Esophagus muscularis mucosa (tissue), 4 donors: ENCODE measurements around the gene SLC16A13. TPM values are rescaled to one million over a fixed set of nuclear protein-coding genes. Genes with fewer than 3 reads are reported as not detected.
"Not testable (repeated sequence)": the region's sequence is repeated elsewhere in the genome, so short reads cannot be mapped to it uniquely, and the experiment has no call there.

Experiments
- DNase-seq: peaks from one replicate; pipeline ENCODE4 v3.0.0-alpha.2; 2017; ENCODE audit errors: extremely low spot score
- H3K27ac ChIP-seq, 4 donors: fragments of 200-600 bp; sonication (generic); replicated peaks in 1 of 4; 1 replicate in 3 of 4; 2 replicates in 1 of 4; pipeline ENCODE4 v1.5.1; 2016 to 2019; ENCODE audit warnings: mild to moderate bottlenecking in 1 of 4
- H3K27me3 ChIP-seq, 4 donors: fragments of 200-600 bp; sonication (generic); one replicate each; pipeline versions ENCODE4 v1.5.1 to v1.6.0; 2016 to 2019
- H3K36me3 ChIP-seq, 4 donors: fragments of 200-600 bp; sonication (generic); one replicate each; pipeline ENCODE4 v1.5.1; 2016 to 2019
- H3K4me1 ChIP-seq, 4 donors: fragments of 200-600 bp; sonication (generic); one replicate each; pipeline ENCODE4 v1.5.1; 2016 to 2019
- H3K4me3 ChIP-seq, 4 donors: fragments of 200-600 bp; sonication (generic); 1 replicate in 2 of 4; 2 replicates in 2 of 4; pipeline ENCODE4 v1.5.1; 2016 to 2019; ENCODE audit warnings: mild to moderate bottlenecking in 4 of 4, moderate library complexity in 1 of 4
- H3K9me3 ChIP-seq, 4 donors: fragments of 200-600 bp; sonication (generic); 1 replicate in 3 of 4; 2 replicates in 1 of 4; pipeline ENCODE4 v1.5.1; 2016 to 2019
- CTCF ChIP-seq, 3 experiments: fragments of 200-600 bp in 2 of 3; fragments of 450-650 bp in 1 of 3; sonication (generic) in 2 of 3; IDR thresholded peaks; one replicate each; pipeline ENCODE4 v1.5.1; 2017 to 2019; ENCODE audit warnings: antibody characterized with exemption in 3 of 3, mild to moderate bottlenecking in 2 of 3, moderate library complexity in 1 of 3
- EP300 ChIP-seq: sonication (generic); formaldehyde crosslinking; IDR thresholded peaks from one replicate; pipeline ENCODE4 v1.6.1; 2017; ENCODE audit warnings: antibody characterized with exemption
- POLR2A ChIP-seq: fragments of 450-650 bp; IDR thresholded peaks from one replicate; pipeline ENCODE4 v1.6.1; 2017; ENCODE audit warnings: antibody characterized with exemption, moderate library complexity, mild to moderate bottlenecking, low read depth
- POLR2AphosphoS5 ChIP-seq, 2 donors: sonication (generic); formaldehyde crosslinking; IDR thresholded peaks; one replicate each; pipeline ENCODE4 v1.6.1; 2017; ENCODE audit warnings: antibody characterized with exemption in 2 of 2
- WGBS: methylation state at CpG from one replicate; pipeline ENCODE4 v1.1.5; 2018; 5-methylcytosine and 5-hydroxymethylcytosine counted together
- intact Hi-C: fragments of 100-400 bp; cut with DNase I; formaldehyde crosslinking; loops from one replicate; pipeline ENCODE4 v1.15.1; 2023
- small RNA-seq, 3 donors: library from RNA; depleted of rRNA; stranded (forward); fragments of <200 nt; gene quantifications; one replicate each; pipeline ENCODE3, GENCODE V24; 2016
- total RNA-seq, 4 donors: library from RNA; depleted of rRNA; stranded (reverse); fragments of >200 nt; gene quantifications; one replicate each; pipeline versions ENCODE4 v1.1.0 to v1.2.1, GENCODE V29; 2016

SLC16A13 gene
- total RNA-seq, 4 donors from 2014 or later, result 0.19 to 1.2 (median 0.65) TPM

GRCh38 chr17:7083592-7083991, 47.8 kb downstream of the SLC16A13 start:
- intact Hi-C loops, result no loop called here
- TF ChIP-seq POLR2AphosphoS5 (IDR thresholded peaks at IDR 0.05), result no peak
- no peak for TF ChIP-seq EP300
- no peak for TF ChIP-seq POLR2A
- no peak for TF ChIP-seq CTCF (IDR thresholded peaks at IDR 0.05)
- Histone ChIP-seq H3K4me1 (peaks cover 0 to 4% (median 0%) of the 10 kb centered on the region in 4 donors), H3K27ac (no peak overlapping the region), H3K4me3 (no peak overlapping the region), H3K9me3 (no peaks in the 10 kb centered on the region), H3K27me3 (peaks cover 0 to 17% (median 0%) of the 10 kb centered on the region in 4 donors), H3K36me3 (no peaks in the 10 kb centered on the region)
- DNase-seq, result no peak
- 63% methylated on average over 4 of the region's 4 CpGs for WGBS

- 36% methylated on average over 7 of the region's 7 CpGs for WGBS
- H3K27me3 ChIP-seq, result peaks cover 0 to 17% (median 0%) of the 10 kb centered on the region in 4 donors
- intact Hi-C loops, result no loop called here
- no peaks in the 10 kb centered on the region for H3K9me3 ChIP-seq
- H3K4me1 ChIP-seq, result peaks cover 0 to 4% (median 0%) of the 10 kb centered on the region in 4 donors
- TF ChIP-seq EP300 (no peak), CTCF (IDR thresholded peaks at IDR 0.05) (no peak), POLR2A (no peak), POLR2AphosphoS5 (IDR thresholded peaks at IDR 0.05) (no peak)
- H3K27ac ChIP-seq, result no peak overlapping the region
- no peak overlapping the region for H3K4me3 ChIP-seq
- no peaks in the 10 kb centered on the region for H3K36me3 ChIP-seq
- DNase-seq, result no peak
Measured at GRCh38 chr17:7084088-7084487, 48.3 kb downstream of the SLC16A13 start.

GRCh38 chr17:7088442-7088841, 52.6 kb downstream of the SLC16A13 start:
- H3K27ac ChIP-seq, H3K9me3 ChIP-seq, H3K36me3 ChIP-seq, H3K4me3 ChIP-seq, intact Hi-C loops, DNase-seq, H3K4me1 ChIP-seq: not testable (repeated sequence)
- peaks cover 0 to 32% (median 0%) of the 10 kb centered on the region in 4 donors for H3K27me3 ChIP-seq
- 78% methylated on average over 4 of the region's 4 CpGs for WGBS

- H3K4me3 ChIP-seq, intact Hi-C loops, DNase-seq: not testable (repeated sequence)
Measured at GRCh38 chr17:7089570-7089969, 53.8 kb downstream of the SLC16A13 start.

More at GRCh38 chr17:7089570-7089969, 53.8 kb downstream of the SLC16A13 start:
- not testable (repeated sequence) for H3K9me3 ChIP-seq, H3K27ac ChIP-seq, H3K4me1 ChIP-seq, H3K36me3 ChIP-seq
- 94% methylated on average over 6 of the region's 6 CpGs for WGBS
- H3K27me3 ChIP-seq, result peaks cover 0 to 33% (median 0%) of the 10 kb centered on the region in 4 donors

Small RNAs within 50 kb of the gene (small RNA-seq; reads per million reads assigned to genes)
- gene AC120057.1, result 0 reads per million in 3 donors

Other genes with a start within 250 kb of the SLC16A13 start
- not detected for gene TEKT1, start 204.3 kb upstream of the SLC16A13 start, total RNA-seq
- under 1 TPM in 1 of 4 donors, not detected in 3; 0.17 TPM for gene ALOX12, start 40.0 kb upstream of the SLC16A13 start, total RNA-seq
- 100 to 1,000 TPM in 3 of 4 donors, 10 to 100 TPM in 1; 84.7 to 204 (median 172) TPM for gene RNASEK, start 23.4 kb upstream of the SLC16A13 start, total RNA-seq
- gene BCL6B, start 13.0 kb upstream of the SLC16A13 start, total RNA-seq, result 1 to 10 TPM in 3 of 4 donors, under 1 TPM in 1; 0.83 to 5.0 (median 3.2) TPM
- gene SLC16A11, start 8.1 kb downstream of the SLC16A13 start, total RNA-seq, result under 1 TPM in 3 of 4 donors, not detected in 1; 0.17 to 0.99 (median 0.26) TPM
- 10 to 100 TPM in 3 of 4 donors, 1 to 10 TPM in 1; 3.0 to 14.0 (median 13.1) TPM for gene CLEC10A, start 44.2 kb downstream of the SLC16A13 start, total RNA-seq
- gene ASGR2, start 78.8 kb downstream of the SLC16A13 start, total RNA-seq, result 1 to 10 TPM in 1 of 4 donors, under 1 TPM in 2, not detected in 1; 0.32 to 1.5 (median 0.42) TPM
- gene ASGR1, start 143.4 kb downstream of the SLC16A13 start, total RNA-seq, result 1 to 10 TPM in 1 of 4 donors, under 1 TPM in 1, not detected in 2; 0.52 to 2.5 TPM
- gene DLG4, start 183.8 kb downstream of the SLC16A13 start, total RNA-seq, result 10 to 100 TPM; 12.3 to 21.4 (median 16.5) TPM
- gene ACADVL, start 183.9 kb downstream of the SLC16A13 start, total RNA-seq, result 100 to 1,000 TPM; 250 to 662 (median 544) TPM
- gene DVL2, start 198.5 kb downstream of the SLC16A13 start, total RNA-seq, result 10 to 100 TPM; 34.5 to 55.5 (median 43.7) TPM
- gene PHF23, start 203.4 kb downstream of the SLC16A13 start, total RNA-seq, result 10 to 100 TPM; 21.6 to 38.1 (median 24.8) TPM
- gene GABARAP, start 206.4 kb downstream of the SLC16A13 start, total RNA-seq, result 100 to 1,000 TPM; 360 to 524 (median 408) TPM
- 10 to 100 TPM; 41.5 to 66.5 (median 46.6) TPM for gene CTDNEP1, start 215.7 kb downstream of the SLC16A13 start, total RNA-seq
- 10 to 100 TPM; 24.9 to 33.3 (median 27.8) TPM for gene ELP5, start 216.2 kb downstream of the SLC16A13 start, total RNA-seq
- 1 to 10 TPM; 1.7 to 3.4 (median 2.1) TPM for gene CLDN7, start 226.5 kb downstream of the SLC16A13 start, total RNA-seq
- gene SLC2A4, start 245.7 kb downstream of the SLC16A13 start, total RNA-seq, result 100 to 1,000 TPM; 144 to 197 (median 157) TPM